ENCODE data around the gene MAN2B1. TPM values are rescaled to one million over a fixed set of nuclear protein-coding genes. Genes with fewer than 3 reads are reported as not detected.
"Not testable (repeated sequence)": the region's sequence is repeated elsewhere in the genome, so short reads cannot be mapped to it uniquely, and the experiment has no call there.

The MAN2B1 gene
- total RNA-seq, 1 donor from 2014 or later: 105 TPM

DNA sequence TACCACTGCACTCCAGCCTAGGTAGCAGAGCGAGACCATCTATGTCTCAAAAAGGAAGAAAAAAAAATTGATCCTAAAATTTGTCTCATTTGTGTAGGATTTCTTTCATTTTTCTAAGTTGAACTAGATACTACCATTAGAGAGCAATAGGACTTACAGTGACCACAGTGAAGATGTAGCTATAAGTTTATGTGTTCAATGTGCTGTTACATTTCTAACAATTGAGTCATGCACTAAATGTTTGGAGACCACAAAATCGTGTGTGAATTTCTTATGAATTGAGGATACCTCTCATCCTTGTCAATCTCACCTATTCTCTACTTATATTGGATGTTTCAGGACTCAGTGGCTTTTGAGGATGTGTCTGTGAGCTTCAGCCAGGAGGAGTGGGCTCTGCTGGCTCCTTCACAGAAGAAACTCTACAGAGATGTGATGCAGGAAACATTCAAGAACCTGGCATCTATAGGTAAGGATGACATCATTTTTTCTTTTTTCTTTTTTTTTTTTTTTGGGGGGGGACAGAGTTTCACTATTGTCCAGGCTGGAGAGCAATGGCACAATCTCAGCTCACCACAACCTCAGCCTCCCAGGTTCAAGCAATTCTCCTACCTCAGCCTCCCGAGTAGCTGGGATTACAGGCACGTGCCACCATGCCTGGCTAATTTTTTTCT is 43.0 kb downstream of the MAN2B1 start:
- H2AFZ ChIP-seq (ENCODE audit: low read depth, low read length): no peak overlapping the region
- no peak overlapping the region for H3K27ac ChIP-seq (ENCODE audit: low read depth, low read length)
- Mint-ChIP-seq H3K9me3 (ENCODE audit: unreplicated experiment) (peaks cover 37% of the 10 kb centered on the region), H3K4me3 (ENCODE audit: unreplicated experiment) (no peak overlapping the region), H3K27ac (ENCODE audit: unreplicated experiment) (peak overlapping the region; percentile 18), H3K4me1 (ENCODE audit: low read depth, unreplicated experiment) (no peaks in the 10 kb centered on the region), H3K36me3 (ENCODE audit: low read depth, unreplicated experiment) (peaks cover 56% of the 10 kb centered on the region), H3K27me3 (ENCODE audit: low read depth, unreplicated experiment) (no peaks in the 10 kb centered on the region)
- H3K4me3 ChIP-seq (ENCODE audit: insufficient read depth, low read depth, low read length): no peak overlapping the region
- peaks cover 42% of the 10 kb centered on the region for H3K79me2 ChIP-seq (ENCODE audit: insufficient read depth, low read length)
- H3K9me3 ChIP-seq (ENCODE audit: insufficient read depth, low read depth, low read length): peaks cover 28% of the 10 kb centered on the region
- no peaks in the 10 kb centered on the region for H3K27me3 ChIP-seq (ENCODE audit: insufficient read depth, low read length)
- H4K20me1 ChIP-seq (ENCODE audit: insufficient read depth, low read length): peaks cover 14% of the 10 kb centered on the region
- FAIRE-seq: no peak
- H3K4me2 ChIP-seq (ENCODE audit: low read length): no peak overlapping the region
- peaks cover 30% of the 10 kb centered on the region for H3K36me3 ChIP-seq (ENCODE audit: insufficient read depth, low read length)
- peak; percentile 16 for DNase-seq (ENCODE audit: low read depth)
- TF ChIP-seq CTCF (IDR thresholded peaks at IDR 0.05; ENCODE audit: insufficient read depth, low read depth, low read length) (no peak), EZH2 (IDR thresholded peaks at IDR 0.05; ENCODE audit: insufficient read depth, low read length) (no peak)
- no peak overlapping the region for H3K9ac ChIP-seq (ENCODE audit: low read length)
- H3K4me1 ChIP-seq (ENCODE audit: insufficient read depth, low read length): no peaks in the 10 kb centered on the region

- peaks cover 30% of the 10 kb centered on the region for H4K20me1 ChIP-seq (ENCODE audit: insufficient read depth, low read length)
- peaks cover 18% of the 10 kb centered on the region for H3K9me3 Mint-ChIP-seq (ENCODE audit: unreplicated experiment)
- H3K27me3 ChIP-seq (ENCODE audit: insufficient read depth, low read length); H3K4me3 ChIP-seq (ENCODE audit: insufficient read depth, low read depth, low read length); H3K27ac Mint-ChIP-seq (ENCODE audit: unreplicated experiment); H3K4me1 Mint-ChIP-seq (ENCODE audit: low read depth, unreplicated experiment); DNase-seq (ENCODE audit: low read depth); FAIRE-seq; H3K27me3 Mint-ChIP-seq (ENCODE audit: low read depth, unreplicated experiment); H3K4me3 Mint-ChIP-seq (ENCODE audit: unreplicated experiment); H3K4me1 ChIP-seq (ENCODE audit: insufficient read depth, low read length); H3K27ac ChIP-seq (ENCODE audit: low read depth, low read length); H3K9ac ChIP-seq (ENCODE audit: low read length); H3K4me2 ChIP-seq (ENCODE audit: low read length); H2AFZ ChIP-seq (ENCODE audit: low read depth, low read length): not testable (repeated sequence)
- H3K79me2 ChIP-seq (ENCODE audit: insufficient read depth, low read length): peaks cover 62% of the 10 kb centered on the region
- H3K36me3 ChIP-seq (ENCODE audit: insufficient read depth, low read length): peaks cover 14% of the 10 kb centered on the region
- peaks cover 10% of the 10 kb centered on the region for H3K9me3 ChIP-seq (ENCODE audit: insufficient read depth, low read depth, low read length)
- H3K36me3 Mint-ChIP-seq (ENCODE audit: low read depth, unreplicated experiment): peaks cover 41% of the 10 kb centered on the region
Measured at GRCh38 chr19:12621253-12622024, 45.1 kb downstream of the MAN2B1 start.

GRCh38 chr19:12617646-12618045 is 48.9 kb downstream of the MAN2B1 start:
- H3K9me3 Mint-ChIP-seq (ENCODE audit: unreplicated experiment): no peaks in the 10 kb centered on the region
- H3K27me3 Mint-ChIP-seq (ENCODE audit: low read depth, unreplicated experiment): no peaks in the 10 kb centered on the region
- Histone ChIP-seq H4K20me1 (ENCODE audit: insufficient read depth, low read length) (peaks cover 43% of the 10 kb centered on the region), H2AFZ (ENCODE audit: low read depth, low read length) (no peak overlapping the region), H3K36me3 (ENCODE audit: insufficient read depth, low read length) (peaks cover 11% of the 10 kb centered on the region), H3K27ac (ENCODE audit: low read depth, low read length) (no peak overlapping the region), H3K4me2 (ENCODE audit: low read length) (no peak overlapping the region), H3K9ac (ENCODE audit: low read length) (no peak overlapping the region), H3K4me1 (ENCODE audit: insufficient read depth, low read length) (no peaks in the 10 kb centered on the region), H3K4me3 (ENCODE audit: insufficient read depth, low read depth, low read length) (no peak overlapping the region), H3K79me2 (ENCODE audit: insufficient read depth, low read length) (peaks cover 87% of the 10 kb centered on the region), H3K27me3 (ENCODE audit: insufficient read depth, low read length) (no peaks in the 10 kb centered on the region), H3K9me3 (ENCODE audit: insufficient read depth, low read depth, low read length) (no peaks in the 10 kb centered on the region)
- H3K27ac Mint-ChIP-seq (ENCODE audit: unreplicated experiment): no peak overlapping the region
- no peak overlapping the region for H3K4me3 Mint-ChIP-seq (ENCODE audit: unreplicated experiment)
- H3K4me1 Mint-ChIP-seq (ENCODE audit: low read depth, unreplicated experiment): peaks cover 6% of the 10 kb centered on the region
- FAIRE-seq (no peak), DNase-seq (ENCODE audit: low read depth) (no peak)
- peaks cover 31% of the 10 kb centered on the region for H3K36me3 Mint-ChIP-seq (ENCODE audit: low read depth, unreplicated experiment)
- no peak for TF ChIP-seq EZH2 (IDR thresholded peaks at IDR 0.05; ENCODE audit: insufficient read depth, low read length)
- TF ChIP-seq CTCF (IDR thresholded peaks at IDR 0.05; ENCODE audit: insufficient read depth, low read depth, low read length): no peak
